Omental fat pad (tissue), 4 donors: ENCODE data around the gene ATP5F1E. TPM values are rescaled to one million over a fixed set of nuclear protein-coding genes. Genes with fewer than 3 reads are reported as not detected.
A peak's percentile ranks its signal among the peaks of the same experiment; 100 is the strongest.

Source experiments
- ATAC-seq: fragments of 150-250 bp; one replicate; pipeline ENCODE4 v1.9.1; 2016; ENCODE audit warnings: mild to moderate bottlenecking, moderate library complexity; ENCODE audit not compliant: low FRiP score
- DNase-seq: peaks from one replicate; pipeline ENCODE4 v3.0.0-alpha.2; 2019; ENCODE audit warnings: low spot score
- CTCF ChIP-seq, 3 donors: fragments of 450-650 bp; IDR thresholded peaks; one replicate each; pipeline ENCODE4 v1.5.1; 2016 to 2017; ENCODE audit warnings: antibody characterized with exemption in 3 of 3, mild to moderate bottlenecking in 3 of 3, moderate library complexity in 2 of 3
- total RNA-seq, 4 donors: library from RNA; depleted of rRNA; stranded (reverse); fragments of >200 nt; gene quantifications; one replicate each; pipeline ENCODE4 v1.1.0, GENCODE V29; 2016

The ATP5F1E gene
- total RNA-seq, 4 donors from 2014 or later, result 33.4 to 46.4 (median 37.5) TPM

- no peak for ATAC-seq
- TF ChIP-seq CTCF (IDR thresholded peaks at IDR 0.05), result no peak
- DNase-seq, result no peak
These were observed 3.2 kb upstream of the ATP5F1E start for GRCh38 chr20:59035381-59035780.

- no peak for DNase-seq
- TF ChIP-seq CTCF (IDR thresholded peaks at IDR 0.05), result no peak
- ATAC-seq, result no peak
These were observed 1.6 kb upstream of the ATP5F1E start for GRCh38 chr20:59033616-59034165.

GRCh38 chr20:59033093-59033492 lies 958 bp upstream of the ATP5F1E start:
- no peak for TF ChIP-seq CTCF (IDR thresholded peaks at IDR 0.05)
- DNase-seq (no peak), ATAC-seq (no peak)

GRCh38 chr20:59032713-59033059 lies 551 bp upstream of the ATP5F1E start:
- peak; percentile 24 for ATAC-seq

GRCh38 chr20:59031564-59032022 lies 542 bp downstream of the ATP5F1E start:
- no peak for TF ChIP-seq CTCF (IDR thresholded peaks at IDR 0.05)
- ATAC-seq, result no peak
- DNase-seq, result no peak

More at GRCh38 chr20:59032713-59033059, 551 bp upstream of the ATP5F1E start:
- no peak for TF ChIP-seq CTCF (IDR thresholded peaks at IDR 0.05)
- DNase-seq, result no peak

- DNase-seq (no peak), ATAC-seq (no peak)
- no peak for TF ChIP-seq CTCF (IDR thresholded peaks at IDR 0.05)
These were observed 1.1 kb downstream of the ATP5F1E start for GRCh38 chr20:59030911-59031563.

GRCh38 chr20:59028812-59029211 lies 3.3 kb downstream of the ATP5F1E start:
- no peak for TF ChIP-seq CTCF (IDR thresholded peaks at IDR 0.05)
- ATAC-seq (no peak), DNase-seq (no peak)
